Measurements from ENCODE around the gene TIMM44. TPM values are rescaled to one million over a fixed set of nuclear protein-coding genes. Genes with fewer than 3 reads are reported as not detected.

Gene TIMM44
- polyA plus RNA-seq, 1 of the 3 experiments (the other 2 are of a cell fraction), result 49.7 TPM

GRCh38 chr19:7973883-7974282 lies 30.4 kb upstream of the TIMM44 start:
- Histone ChIP-seq H2AFZ (ENCODE audit: low read depth) (no peak overlapping the region), H3K79me2 (ENCODE audit: insufficient read depth) (peaks cover 8% of the 10 kb centered on the region; the same call in 1 of the 2 replicates), H3K9me2 (no peaks in the 10 kb centered on the region), H3F3A (replicated peaks; ENCODE audit: insufficient read depth) (no peaks in the 10 kb centered on the region), H3K36me3 (replicated peaks in 1 of 2; ENCODE audit: control insufficient read depth in 1 of 2, insufficient read depth in 2 of 2, low read length in 1 of 2) (peaks cover 6 to 62% of the 10 kb centered on the region in 2 experiments), H3K27ac (ENCODE audit: low read depth in 2 of 2, low read length in 1 of 2) (no peak overlapping the region), H3K4me3 (ENCODE audit: low read depth in 2 of 2, low read length in 1 of 2) (no peak overlapping the region), H3K9ac (no peak overlapping the region), H3K27me3 (ENCODE audit: insufficient read depth) (no peaks in the 10 kb centered on the region), H3K4me1 (ENCODE audit: control insufficient read depth in 1 of 2, insufficient read depth in 2 of 2, low read depth in 1 of 2, low read length in 1 of 2) (no peaks in the 10 kb centered on the region), H3K4me2 (no peak overlapping the region), H4K20me1 (ENCODE audit: insufficient read depth) (peaks cover 28% of the 10 kb centered on the region), H3K9me3 (no peaks in the 10 kb centered on the region)
- ChIA-PET POLR2A (no interaction called here), CTCF (interaction anchor here (1.8 to 9.1 kb wide), 2 partner anchors 27 to 32 kb away, joined by 4 to 81 read pairs; partner anchors contain the start of gene ELAVL1)
- no peak for DNase-seq
- TF ChIP-seq RFX5 (IDR thresholded peaks at IDR 0.05; ENCODE audit: low read length) (no peak), EZH2phosphoT487 (IDR thresholded peaks at IDR 0.05; ENCODE audit: borderline replicate concordance, low read depth) (no peak), POLR2AphosphoS5 (IDR thresholded peaks at IDR 0.05; ENCODE audit: low read depth, low read length) (no peak), PBX3 (IDR thresholded peaks at IDR 0.05) (no peak), YY1 (IDR thresholded peaks at IDR 0.05; ENCODE audit: low read depth) (no peak), RCOR1 (IDR thresholded peaks at IDR 0.05; ENCODE audit: low read length) (no peak)
- 100% methylated on average over 4 of the region's 12 CpGs for WGBS (ENCODE audit: low lambda C conversion rate)

- H3K9ac ChIP-seq, result no peak overlapping the region
- ChIA-PET POLR2A (no interaction called here), CTCF (interaction anchor here (0.7 to 9.1 kb wide), 17 partner anchors 9 to 276 kb away, joined by 3 to 81 read pairs (median 7); partner anchors contain the start of gene TIMM44)
- H3K9me3 ChIP-seq, result no peaks in the 10 kb centered on the region
- peaks cover 13% of the 10 kb centered on the region for H4K20me1 ChIP-seq (ENCODE audit: insufficient read depth)
- no peaks in the 10 kb centered on the region for H3F3A ChIP-seq (replicated peaks; ENCODE audit: insufficient read depth)
- no peak overlapping the region for H3K4me3 ChIP-seq (ENCODE audit: low read depth in 2 of 2, low read length in 1 of 2)
- H3K4me2 ChIP-seq, result no peak overlapping the region
- peaks cover 18 to 55% of the 10 kb centered on the region in 2 experiments for H3K36me3 ChIP-seq (replicated peaks in 1 of 2; ENCODE audit: control insufficient read depth in 1 of 2, insufficient read depth in 2 of 2, low read length in 1 of 2)
- no peaks in the 10 kb centered on the region for H3K9me2 ChIP-seq
- no peak overlapping the region for H2AFZ ChIP-seq (ENCODE audit: low read depth)
- no peak for DNase-seq
- no peaks in the 10 kb centered on the region for H3K4me1 ChIP-seq (ENCODE audit: control insufficient read depth in 1 of 2, insufficient read depth in 2 of 2, low read depth in 1 of 2, low read length in 1 of 2)
- H3K27me3 ChIP-seq (ENCODE audit: insufficient read depth), result no peaks in the 10 kb centered on the region
- peaks cover 7% of the 10 kb centered on the region; the same call in 1 of the 2 replicates for H3K79me2 ChIP-seq (ENCODE audit: insufficient read depth)
- no peak overlapping the region for H3K27ac ChIP-seq (ENCODE audit: low read depth in 2 of 2, low read length in 1 of 2)
- 91% methylated on average over 16 of the region's 35 CpGs for WGBS (ENCODE audit: low lambda C conversion rate)
- TF ChIP-seq REST (IDR thresholded peaks at IDR 0.05; ENCODE audit: low read depth, low read length) (no peak), GATA2 (CRISPR knock-in tag; IDR thresholded peaks at IDR 0.05) (no peak), YY1 (IDR thresholded peaks at IDR 0.05; ENCODE audit: low read depth) (no peak), USF1 (IDR thresholded peaks at IDR 0.05; ENCODE audit: borderline replicate concordance, low read depth) (no peak), TAF1 (IDR thresholded peaks at IDR 0.05; ENCODE audit: borderline replicate concordance, low read depth, low read length) (no peak), FOXJ3 (CRISPR knock-in tag; IDR thresholded peaks at IDR 0.05) (no peak), FOXM1 (IDR thresholded peaks at IDR 0.05; ENCODE audit: low read depth) (no peak), NRF1 (IDR thresholded peaks at IDR 0.05; ENCODE audit: low read depth, low read length) (no peak), MXI1 (IDR thresholded peaks at IDR 0.05; ENCODE audit: low read depth, low read length) (no peak), RAD21 (IDR thresholded peaks at IDR 0.05; ENCODE audit: low read length) (no peak), ELF1 (IDR thresholded peaks at IDR 0.05) (no peak), SIN3A (IDR thresholded peaks at IDR 0.05; ENCODE audit: borderline replicate concordance, low read depth, low read length) (no peak), NFIC (IDR thresholded peaks at IDR 0.05; ENCODE audit: borderline replicate concordance) (no peak), RCOR1 (IDR thresholded peaks at IDR 0.05; ENCODE audit: low read length) (no peak), CTCF (IDR thresholded peaks at IDR 0.05) (no peak), TCF12 (IDR thresholded peaks at IDR 0.05) (no peak)
Measured at GRCh38 chr19:7971553-7972520, 28.4 kb upstream of the TIMM44 start.

Measured in SK-N-SH (cell line).